NB4 (cell line): Measurements from ENCODE around the gene CLIC3.

Experiments
- CTCF ChIP-seq: IDR thresholded peaks from one replicate; pipeline ENCODE4 v1.5.1; 2012; ENCODE audit warnings: low read depth, low read length
- MAX ChIP-seq: IDR thresholded peaks from 2 replicates; pipeline ENCODE4 v1.6.1; 2011; ENCODE audit warnings: low read depth, low read length

GRCh38 chr9:137019891-137020683 lies 23.7 kb upstream of the CLIC3 start:
- TF ChIP-seq CTCF (no peak), MAX (no peak)
